ENCODE measurements around the gene MPP2. TPM values are rescaled to one million over a fixed set of nuclear protein-coding genes. Genes with fewer than 3 reads are reported as not detected.

The MPP2 gene
- total and polyA plus RNA-seq, 2 of the 13 experiments (the other 11 are each of a cell fraction or from before 2014, with no cell fraction given): 0.20 to 1.7 TPM

DNA sequence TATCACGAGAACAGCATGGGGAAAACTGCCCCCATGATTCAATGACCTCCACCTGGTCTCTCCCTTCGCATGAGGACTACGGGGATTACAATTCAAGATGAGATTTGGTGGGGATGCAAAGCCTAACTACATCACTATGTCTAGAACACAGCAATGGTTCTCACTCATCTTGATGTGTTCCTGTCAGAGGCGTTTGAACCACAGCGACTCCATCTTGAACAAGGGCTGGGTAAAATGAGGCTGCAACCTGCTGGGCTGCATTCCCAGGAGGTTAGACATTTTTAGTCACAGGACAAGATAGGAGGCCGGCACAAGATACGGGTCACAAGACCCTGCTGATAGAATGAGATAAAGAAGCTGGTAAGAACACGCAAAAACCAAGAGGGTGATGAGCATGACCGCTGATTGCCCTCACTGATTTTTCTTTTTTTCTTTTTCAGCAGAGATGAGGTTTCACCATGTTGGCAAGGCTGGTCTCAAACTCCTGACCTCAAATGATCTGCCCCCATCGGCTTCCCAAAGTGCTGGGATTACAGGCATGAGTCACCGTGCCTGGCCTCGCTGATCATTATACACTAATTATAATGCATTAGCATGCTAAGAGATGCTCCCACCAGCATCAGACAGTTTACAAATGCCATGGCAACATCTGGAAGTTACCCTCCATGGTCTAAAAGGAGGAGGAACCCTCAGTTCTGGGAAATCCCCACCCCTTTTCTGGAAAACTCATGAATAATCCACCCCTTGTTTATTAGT is 37.9 kb upstream of the MPP2 start (continued):
- TF ChIP-seq, protein P1, sequence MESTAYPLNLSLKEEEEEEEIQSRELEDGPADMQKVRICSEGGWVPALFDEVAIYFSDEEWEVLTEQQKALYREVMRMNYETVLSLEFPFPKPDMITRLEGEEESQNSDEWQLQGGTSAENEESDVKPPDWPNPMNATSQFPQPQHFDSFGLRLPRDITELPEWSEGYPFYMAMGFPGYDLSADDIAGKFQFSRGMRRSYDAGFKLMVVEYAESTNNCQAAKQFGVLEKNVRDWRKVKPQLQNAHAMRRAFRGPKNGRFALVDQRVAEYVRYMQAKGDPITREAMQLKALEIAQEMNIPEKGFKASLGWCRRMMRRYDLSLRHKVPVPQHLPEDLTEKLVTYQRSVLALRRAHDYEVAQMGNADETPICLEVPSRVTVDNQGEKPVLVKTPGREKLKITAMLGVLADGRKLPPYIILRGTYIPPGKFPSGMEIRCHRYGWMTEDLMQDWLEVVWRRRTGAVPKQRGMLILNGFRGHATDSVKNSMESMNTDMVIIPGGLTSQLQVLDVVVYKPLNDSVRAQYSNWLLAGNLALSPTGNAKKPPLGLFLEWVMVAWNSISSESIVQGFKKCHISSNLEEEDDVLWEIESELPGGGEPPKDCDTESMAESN (CRISPR knock-in tag; conservative IDR thresholded peaks at IDR 0.05): no peak
- no peak for TF ChIP-seq NR2C2 (CRISPR knock-in tag; IDR thresholded peaks at IDR 0.05; ENCODE audit: borderline replicate concordance)

DNA sequence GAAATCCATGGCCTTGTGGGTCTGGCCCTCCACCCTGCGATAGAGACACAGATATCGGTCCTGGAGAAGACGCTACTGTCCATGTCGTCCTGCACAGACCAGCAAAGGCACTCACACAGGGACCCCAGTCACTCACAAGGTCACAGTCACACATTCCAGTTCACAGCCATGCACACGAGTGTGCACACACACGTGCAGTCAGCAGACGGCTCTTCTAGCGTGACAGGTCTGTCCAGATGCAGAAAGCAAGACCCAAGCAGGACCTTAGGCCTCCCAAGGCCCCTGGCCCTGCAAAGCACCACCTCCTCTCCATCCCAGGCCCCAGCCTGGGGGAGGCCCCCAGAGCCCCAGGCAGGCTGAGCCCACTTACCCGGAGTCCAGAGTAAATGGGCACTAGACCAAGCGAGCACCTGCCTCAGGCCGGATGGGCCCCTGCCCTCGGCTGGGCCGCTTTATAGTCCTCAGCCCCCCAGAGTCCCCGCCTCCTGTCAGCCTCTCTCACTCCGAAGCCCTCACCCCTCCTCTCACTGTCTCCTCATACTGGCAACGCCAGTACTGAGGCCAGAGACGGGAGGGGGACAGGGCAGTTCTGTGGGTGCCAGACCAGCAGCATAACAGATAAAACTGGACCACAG is 34.8 kb upstream of the MPP2 start, which contains the start of gene PPY:
PPY (minus strand) TSS at position 426 of the 635 bp plus-strand sequence. CDS start 822 bp downstream, outside the sequence.
- intact Hi-C loops (cut with micrococcal nuclease; ENCODE audit: unreplicated experiment) (no loop called here), in situ Hi-C loops (cut with HindIII; ENCODE audit: extremely low pct_ligation_motif_present, low pct_unique_long_range_greater_than_20kb) (loop anchor here (5.0 to 10.0 kb wide), 3 partner anchors 50 to 230 kb away; partner anchors contain the start of gene ASB16)
- ATAC-seq (no peak), DNase-seq (ENCODE audit: low spot score) (no peak), FAIRE-seq (no peak)
- Histone ChIP-seq H3K4me1 (ENCODE audit: insufficient read depth, low read length) (peaks cover 5% of the 10 kb centered on the region), H4K20me1 (ENCODE audit: insufficient read depth, low read length) (no peaks in the 10 kb centered on the region), H3K4me3 (replicated peaks in 1 of 3; ENCODE audit: insufficient read depth in 1 of 3, low read depth in 2 of 3, low read length in 3 of 3) (no peak within 1 kb of the TSS), H3K79me2 (ENCODE audit: insufficient read depth, low read length) (no peaks in the 10 kb centered on the region), H3K27me3 (ENCODE audit: control insufficient read depth in 1 of 2, insufficient read depth in 2 of 2, low read length in 2 of 2) (peaks cover 21 to 72% of the 10 kb centered on the region in 2 experiments), H3K4me2 (ENCODE audit: low read depth, low read length) (no peak within 1 kb of the TSS), H3K9me3 (ENCODE audit: low read length) (no peaks in the 10 kb centered on the region), H3K9ac (ENCODE audit: insufficient read depth, low read depth, low read length) (no peak within 1 kb of the TSS), H2AFZ (ENCODE audit: low read length) (no peak within 1 kb of the TSS), H3K27ac (ENCODE audit: extremely low read length, insufficient read depth, low read length) (no peak within 1 kb of the TSS), H3K36me3 (replicated peaks in 1 of 2; ENCODE audit: control insufficient read depth in 1 of 2, insufficient read depth in 2 of 2, low read length in 2 of 2) (no peaks in the 10 kb centered on the region)
- ChIA-PET POLR2A (no interaction called here), CTCF (ENCODE audit: low intra/inter-chr PET ratio, low total read pairs) (interaction anchor here (0.9 to 7.7 kb wide), 2 partner anchors 53 to 99 kb away, joined by 3 to 128 read pairs; no protein-coding TSS in a partner anchor)
- 18% methylated on average over 15 of the region's 17 CpGs for WGBS (ENCODE audit: low lambda C conversion rate)
- BruUV-seq (replicated peaks): no TSS peak
- TF ChIP-seq ADNP (CRISPR knock-in tag; IDR thresholded peaks at IDR 0.05): no peak
- TF ChIP-seq ZKSCAN1 (IDR thresholded peaks at IDR 0.05; ENCODE audit: low read length): no peak
- TF ChIP-seq, protein P2, sequence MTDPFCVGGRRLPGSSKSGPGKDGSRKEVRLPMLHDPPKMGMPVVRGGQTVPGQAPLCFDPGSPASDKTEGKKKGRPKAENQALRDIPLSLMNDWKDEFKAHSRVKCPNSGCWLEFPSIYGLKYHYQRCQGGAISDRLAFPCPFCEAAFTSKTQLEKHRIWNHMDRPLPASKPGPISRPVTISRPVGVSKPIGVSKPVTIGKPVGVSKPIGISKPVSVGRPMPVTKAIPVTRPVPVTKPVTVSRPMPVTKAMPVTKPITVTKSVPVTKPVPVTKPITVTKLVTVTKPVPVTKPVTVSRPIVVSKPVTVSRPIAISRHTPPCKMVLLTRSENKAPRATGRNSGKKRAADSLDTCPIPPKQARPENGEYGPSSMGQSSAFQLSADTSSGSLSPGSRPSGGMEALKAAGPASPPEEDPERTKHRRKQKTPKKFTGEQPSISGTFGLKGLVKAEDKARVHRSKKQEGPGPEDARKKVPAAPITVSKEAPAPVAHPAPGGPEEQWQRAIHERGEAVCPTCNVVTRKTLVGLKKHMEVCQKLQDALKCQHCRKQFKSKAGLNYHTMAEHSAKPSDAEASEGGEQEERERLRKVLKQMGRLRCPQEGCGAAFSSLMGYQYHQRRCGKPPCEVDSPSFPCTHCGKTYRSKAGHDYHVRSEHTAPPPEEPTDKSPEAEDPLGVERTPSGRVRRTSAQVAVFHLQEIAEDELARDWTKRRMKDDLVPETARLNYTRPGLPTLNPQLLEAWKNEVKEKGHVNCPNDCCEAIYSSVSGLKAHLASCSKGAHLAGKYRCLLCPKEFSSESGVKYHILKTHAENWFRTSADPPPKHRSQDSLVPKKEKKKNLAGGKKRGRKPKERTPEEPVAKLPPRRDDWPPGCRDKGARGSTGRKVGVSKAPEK (CRISPR knock-in tag; IDR thresholded peaks at IDR 0.05; ENCODE audit: borderline replicate concordance): no peak
- no peak for TF ChIP-seq MEIS1 (CRISPR knock-in tag; IDR thresholded peaks at IDR 0.05; ENCODE audit: borderline replicate concordance)
- TF ChIP-seq, protein P3, sequence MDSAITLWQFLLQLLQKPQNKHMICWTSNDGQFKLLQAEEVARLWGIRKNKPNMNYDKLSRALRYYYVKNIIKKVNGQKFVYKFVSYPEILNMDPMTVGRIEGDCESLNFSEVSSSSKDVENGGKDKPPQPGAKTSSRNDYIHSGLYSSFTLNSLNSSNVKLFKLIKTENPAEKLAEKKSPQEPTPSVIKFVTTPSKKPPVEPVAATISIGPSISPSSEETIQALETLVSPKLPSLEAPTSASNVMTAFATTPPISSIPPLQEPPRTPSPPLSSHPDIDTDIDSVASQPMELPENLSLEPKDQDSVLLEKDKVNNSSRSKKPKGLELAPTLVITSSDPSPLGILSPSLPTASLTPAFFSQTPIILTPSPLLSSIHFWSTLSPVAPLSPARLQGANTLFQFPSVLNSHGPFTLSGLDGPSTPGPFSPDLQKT (CRISPR knock-in tag; IDR thresholded peaks at IDR 0.05; ENCODE audit: borderline replicate concordance): no peak
- no peak for TF ChIP-seq EP300 (IDR thresholded peaks at IDR 0.05; ENCODE audit: low read depth in 2 of 2, low read length in 2 of 2)
- TF ChIP-seq EP300 (CRISPR knock-in tag; IDR thresholded peaks at IDR 0.05; ENCODE audit: borderline replicate concordance): no peak
- TF ChIP-seq HDAC6 (IDR thresholded peaks at IDR 0.05; ENCODE audit: low read depth, low read length): no peak
- TF ChIP-seq ZNF251 (CRISPR knock-in tag; IDR thresholded peaks at IDR 0.05): no peak
- no peak for TF ChIP-seq MZF1 (CRISPR knock-in tag; IDR thresholded peaks at IDR 0.05; ENCODE audit: borderline replicate concordance)
- no peak for TF ChIP-seq ZMYM4 (CRISPR knock-in tag; IDR thresholded peaks at IDR 0.05)

Data from HepG2 (cell line).